Measurements from ENCODE around the gene LYSMD3.

LYSMD3 gene

GRCh38 chr5:90546216-90546837, 16.9 kb upstream of the LYSMD3 start:
- no peak for DNase-seq

- DNase-seq: no peak
Measured at GRCh38 chr5:90545511-90545910, 16.1 kb upstream of the LYSMD3 start.

- DNase-seq: no peak
Measured at GRCh38 chr5:90542827-90543519, 13.6 kb upstream of the LYSMD3 start.

GRCh38 chr5:90534922-90535321, 5.5 kb upstream of the LYSMD3 start:
- DNase-seq: no peak

- DNase-seq: no peak
Measured at GRCh38 chr5:90533794-90534193, 4.4 kb upstream of the LYSMD3 start.

- no peak for DNase-seq
Measured at GRCh38 chr5:90530736-90531487, 1.5 kb upstream of the LYSMD3 start.

- DNase-seq: peak; percentile 73
Measured at GRCh38 chr5:90529939-90530677, 724 bp upstream of the LYSMD3 start.

GRCh38 chr5:90528601-90529193, 687 bp downstream of the LYSMD3 start:
- DNase-seq: peak; percentile 11

- DNase-seq: no peak
Measured at GRCh38 chr5:90519081-90519480, 10.3 kb downstream of the LYSMD3 start.

GRCh38 chr5:90518661-90519060, 10.7 kb downstream of the LYSMD3 start:
- no peak for DNase-seq

- no peak for DNase-seq
Measured at GRCh38 chr5:90514520-90514919, 14.9 kb downstream of the LYSMD3 start.

GRCh38 chr5:90510438-90510837, 18.9 kb downstream of the LYSMD3 start:
- DNase-seq: no peak

- DNase-seq: no peak
Measured at GRCh38 chr5:90506221-90506620, 23.2 kb downstream of the LYSMD3 start.

GRCh38 chr5:90504743-90505142, 24.6 kb downstream of the LYSMD3 start:
- no peak for DNase-seq

- DNase-seq: no peak
Measured at GRCh38 chr5:90503596-90503995, 25.8 kb downstream of the LYSMD3 start.

GRCh38 chr5:90495146-90495545, 34.2 kb downstream of the LYSMD3 start:
- no peak for DNase-seq

- DNase-seq: no peak
Measured at GRCh38 chr5:90494043-90494442, 35.3 kb downstream of the LYSMD3 start.

- no peak for DNase-seq
Measured at GRCh38 chr5:90488791-90489190, 40.6 kb downstream of the LYSMD3 start.

GRCh38 chr5:90484540-90484939, 44.8 kb downstream of the LYSMD3 start:
- DNase-seq: no peak

GRCh38 chr5:90483206-90483605, 46.2 kb downstream of the LYSMD3 start:
- DNase-seq: no peak

GRCh38 chr5:90480699-90481098, 48.7 kb downstream of the LYSMD3 start:
- no peak for DNase-seq

GRCh38 chr5:90479611-90480385, 49.6 kb downstream of the LYSMD3 start:
- DNase-seq: no peak

All from amniotic stem cell (primary cell).